NCI-H128 (cell line): Measurements from ENCODE around the gene ETF1.

ENCODE experiments used
- DNase-seq: peaks from one replicate; lab custom pipeline; 2025; ENCODE audit not compliant: unreplicated experiment; lab: John Stamatoyannopoulos, UW

The ETF1 gene

DNA sequence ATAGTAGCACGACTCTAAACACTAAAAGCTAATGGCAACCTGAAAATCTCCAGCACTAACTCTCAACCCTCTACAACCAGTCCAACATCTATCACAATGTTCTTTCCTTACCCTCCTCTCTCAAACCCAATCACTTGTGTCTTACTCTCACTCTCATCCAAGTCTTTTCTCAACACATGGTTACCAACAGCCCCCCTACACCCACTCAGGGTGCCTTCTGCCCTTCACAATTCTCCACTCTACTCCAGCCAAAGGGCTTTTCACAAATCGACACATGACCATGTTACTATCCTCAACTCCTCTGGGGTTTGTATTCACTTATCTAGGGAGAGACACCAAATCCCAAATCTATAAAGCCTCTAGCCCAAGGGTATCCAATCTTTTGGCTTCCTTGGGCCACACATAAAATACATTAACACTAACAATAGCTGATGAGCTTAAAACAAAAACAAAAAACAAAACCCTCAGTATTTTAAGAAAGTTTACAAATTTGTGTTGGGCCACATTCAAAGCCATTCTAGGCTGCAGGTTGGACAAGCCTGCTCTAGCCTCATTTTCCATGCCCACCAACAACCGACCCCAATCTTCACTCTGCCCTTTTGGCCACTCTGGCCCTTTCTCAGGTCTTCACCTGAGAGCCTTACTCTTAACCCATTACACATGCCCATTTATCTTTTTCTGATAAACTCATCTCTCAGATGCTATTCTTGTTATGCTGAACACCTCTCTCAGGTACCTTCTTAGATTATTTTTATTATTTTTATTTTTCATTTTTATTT lies 20.5 kb upstream of the ETF1 start:
- no peak for DNase-seq

- no peak for DNase-seq
Observed at GRCh38 chr5:138560971-138561370, 17.9 kb upstream of the ETF1 start.

- no peak for DNase-seq
Observed at GRCh38 chr5:138559937-138560336, 16.9 kb upstream of the ETF1 start.

GRCh38 chr5:138557677-138558076 lies 14.6 kb upstream of the ETF1 start:
- DNase-seq, result no peak

DNA sequence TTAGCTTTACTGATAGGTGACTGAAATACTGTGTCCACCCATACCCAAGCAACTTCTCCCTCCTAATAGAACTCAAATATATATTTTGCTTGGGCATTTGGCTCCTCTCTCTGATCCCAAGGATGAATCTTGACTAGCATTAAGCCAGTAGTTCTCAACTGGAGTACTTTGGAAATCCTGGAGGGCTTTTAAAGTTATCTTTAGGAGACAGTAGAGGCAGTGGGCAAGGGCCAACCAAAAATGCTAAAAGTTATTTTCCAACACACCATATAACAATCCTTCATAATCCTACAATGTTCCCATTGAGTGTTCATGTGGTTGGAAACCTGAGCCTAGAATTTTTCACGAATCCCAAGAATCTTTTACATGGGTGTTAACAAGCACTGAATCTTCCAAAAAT lies 11.1 kb upstream of the ETF1 start:
- no peak for DNase-seq

- DNase-seq, result no peak
Observed at GRCh38 chr5:138553437-138554095, 10.5 kb upstream of the ETF1 start.

DNA sequence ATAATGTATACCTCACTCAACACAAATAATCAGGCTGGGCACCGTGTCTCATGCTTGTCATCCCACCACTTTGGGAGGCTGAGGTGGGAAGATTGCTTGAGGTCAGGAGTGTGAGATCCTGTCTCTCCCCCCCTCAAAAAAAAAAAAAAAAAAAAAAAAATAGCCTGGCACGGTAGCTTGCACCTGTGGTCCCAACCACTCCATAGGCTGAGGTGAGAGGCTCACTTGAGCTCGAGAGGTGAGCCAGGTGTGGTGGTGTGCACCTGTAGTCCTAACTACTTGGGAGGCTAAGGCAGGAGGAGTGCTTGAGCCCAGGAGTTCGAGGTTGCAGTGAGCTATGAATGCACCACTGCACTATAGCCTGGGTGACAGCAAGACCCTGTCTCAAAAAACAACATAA lies 9.6 kb upstream of the ETF1 start:
- DNase-seq, result no peak

DNA sequence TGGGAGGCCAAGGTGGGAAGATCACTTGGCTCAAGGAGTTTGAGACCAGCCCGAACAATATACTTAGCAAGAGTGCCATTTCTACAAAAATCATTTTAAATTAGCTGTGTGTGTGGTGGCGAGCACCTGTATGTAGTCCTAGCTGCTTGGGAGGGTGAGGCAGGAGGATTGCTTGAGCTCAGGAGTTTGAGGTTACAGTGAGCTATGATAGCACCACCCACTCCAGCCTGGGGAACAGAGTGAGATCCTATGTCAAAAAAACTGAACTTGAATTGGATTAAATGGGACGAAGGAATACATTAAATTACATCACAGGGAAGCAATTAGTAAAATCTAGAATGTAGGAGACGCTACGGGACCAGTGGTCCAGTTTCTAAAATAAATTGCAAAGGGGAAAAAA lies 6.4 kb upstream of the ETF1 start:
- no peak for DNase-seq

DNA sequence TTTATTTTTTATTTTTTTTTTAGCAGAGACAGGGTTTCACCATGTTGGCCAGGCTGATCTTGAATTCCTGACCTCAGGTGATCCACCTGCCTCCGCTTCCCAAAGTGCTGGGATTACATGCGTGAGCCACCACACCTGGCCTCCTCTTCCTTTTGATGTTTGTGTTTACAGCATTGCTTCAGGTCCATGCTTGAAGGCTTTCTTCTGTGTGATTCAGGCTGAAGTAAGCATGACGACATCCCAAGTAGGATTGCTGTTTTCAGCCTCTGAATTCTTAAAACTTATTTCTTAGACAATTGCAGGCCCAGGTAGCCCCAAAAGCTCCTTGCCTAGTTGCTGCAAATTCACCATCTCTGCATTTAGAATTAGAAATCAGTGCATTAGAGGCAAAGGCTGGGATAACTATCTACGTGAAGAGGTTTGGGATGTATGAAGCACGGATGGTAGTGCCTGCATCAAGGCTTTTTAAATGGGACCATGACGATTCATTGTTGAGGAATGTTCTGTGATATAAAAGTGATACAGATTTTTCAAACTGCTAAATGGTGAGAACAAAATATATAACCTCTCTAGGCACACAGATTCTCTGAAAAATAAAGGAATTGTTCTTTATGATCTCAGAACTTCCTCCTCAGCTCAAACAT lies 3.0 kb upstream of the ETF1 start:
- no peak for DNase-seq

- DNase-seq, result no peak
Observed at GRCh38 chr5:138544181-138545134, 1.4 kb upstream of the ETF1 start.

DNA sequence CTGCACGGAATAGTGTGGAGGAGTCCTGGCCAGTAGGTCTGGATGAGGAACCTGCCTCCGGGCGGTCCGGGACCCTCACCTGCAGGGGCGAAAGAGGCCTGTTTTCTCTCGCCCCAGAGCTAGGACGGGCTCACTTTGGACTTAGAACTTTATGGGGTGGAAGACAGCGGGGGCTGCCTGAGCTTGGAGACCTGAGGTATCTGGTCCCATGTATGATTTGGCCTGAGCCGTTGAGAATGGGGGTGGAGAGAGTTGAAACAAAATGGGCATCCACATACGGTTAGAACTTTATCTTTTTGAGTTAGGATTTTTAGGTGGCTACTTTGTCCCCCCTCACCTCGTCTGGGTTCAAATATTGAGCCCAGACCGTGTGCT lies 681 bp upstream of the ETF1 start:
- DNase-seq, result no peak

GRCh38 chr5:138542180-138542955 lies 668 bp downstream of the ETF1 start:
- DNase-seq, result no peak

DNA sequence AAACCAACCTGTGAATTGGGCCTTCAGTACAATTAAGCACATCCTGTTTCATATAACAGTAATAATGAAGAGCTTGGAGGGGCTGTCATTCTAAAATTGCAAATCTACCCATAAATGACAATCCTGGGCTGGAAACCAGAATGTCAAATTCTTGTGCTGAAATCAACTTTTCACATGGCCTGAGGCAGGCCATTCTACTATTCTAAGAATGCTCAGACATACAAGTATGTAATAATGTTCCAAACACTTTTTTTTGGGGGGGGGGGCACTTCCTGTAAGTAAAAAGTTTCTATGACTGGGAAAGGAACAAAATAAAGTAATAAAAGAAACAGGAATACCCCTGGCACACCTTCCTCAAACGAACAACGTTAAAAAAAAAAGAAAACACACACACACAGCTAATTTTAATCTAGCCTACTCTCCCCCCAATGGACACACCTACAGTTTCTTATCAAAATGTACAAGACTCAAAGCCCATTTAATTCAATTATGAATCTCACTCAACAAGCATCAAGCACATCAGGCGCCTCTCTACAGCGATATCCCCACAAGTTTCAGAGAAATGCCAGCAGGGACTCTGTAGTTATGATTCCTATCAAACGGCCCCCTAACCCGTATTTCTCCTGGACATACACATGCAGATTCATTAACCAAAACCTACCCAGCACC lies 1.4 kb downstream of the ETF1 start:
- DNase-seq, result no peak

- DNase-seq, result no peak
Observed at GRCh38 chr5:138539791-138540190, 3.2 kb downstream of the ETF1 start.

GRCh38 chr5:138538943-138539627 lies 4.0 kb downstream of the ETF1 start:
- DNase-seq, result no peak

GRCh38 chr5:138536665-138537315 lies 6.2 kb downstream of the ETF1 start:
- DNase-seq, result no peak

DNA sequence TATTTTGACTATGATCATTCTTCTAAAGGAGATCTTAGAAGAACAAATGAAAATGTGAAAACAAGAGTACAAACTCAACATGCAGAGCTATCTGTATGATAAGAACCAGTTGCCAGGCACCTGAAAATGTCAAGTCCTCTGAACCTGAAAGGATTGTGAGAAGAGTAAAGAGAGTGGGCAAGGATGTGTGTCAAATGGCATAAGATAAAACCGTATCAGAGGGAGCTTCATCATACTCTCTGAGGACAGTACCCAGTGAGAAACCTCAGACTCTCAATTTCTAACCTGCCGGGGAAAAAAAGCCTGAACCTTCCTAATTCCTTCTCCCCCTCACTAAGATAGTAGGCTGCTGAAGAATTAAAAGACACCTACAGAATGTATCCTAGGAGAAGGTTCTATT lies 6.8 kb downstream of the ETF1 start:
- no peak for DNase-seq

DNA sequence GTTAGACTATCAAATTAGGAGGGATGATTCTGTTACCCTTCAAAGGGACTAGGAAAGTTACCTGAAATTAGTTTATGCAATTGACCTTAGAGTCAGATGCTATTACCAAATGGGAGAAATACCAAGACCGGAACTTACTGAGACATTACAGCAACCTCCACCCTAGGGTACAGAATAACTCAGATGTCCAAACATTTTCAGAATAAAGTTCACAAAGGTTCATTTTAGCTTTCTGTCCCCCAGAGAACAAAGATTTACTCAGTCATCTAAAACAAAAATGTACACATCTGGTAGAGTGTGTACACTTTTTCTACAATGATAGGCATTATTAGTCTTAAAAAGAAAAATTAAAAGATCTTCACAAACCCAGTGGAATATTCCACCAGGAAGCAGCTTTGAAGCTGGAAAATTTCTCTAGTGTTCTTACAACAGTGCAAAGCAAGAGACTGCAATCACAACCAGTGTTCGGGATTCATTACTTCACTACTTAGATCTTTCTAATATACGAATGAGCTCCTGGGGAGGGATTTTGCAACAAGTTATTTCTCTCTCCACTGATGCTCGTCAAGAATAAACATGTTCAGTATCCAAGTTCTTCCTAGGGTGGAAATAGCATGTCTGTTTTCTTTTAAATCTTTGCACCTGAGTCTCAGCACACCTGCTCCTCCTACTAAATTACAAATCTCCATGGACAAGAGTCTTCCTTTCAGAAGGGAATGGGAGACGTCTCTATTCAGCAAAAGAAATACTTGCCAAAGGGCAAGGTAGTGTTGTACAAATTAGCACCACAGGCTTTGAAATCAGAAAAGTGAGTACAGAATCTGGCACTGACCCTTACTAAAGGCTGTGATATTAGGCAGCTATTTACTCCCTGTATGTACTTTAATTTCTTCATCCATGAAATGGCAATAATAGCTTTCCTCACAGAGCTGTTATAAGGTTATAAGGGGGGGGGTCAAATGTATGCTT lies 8.8 kb downstream of the ETF1 start:
- no peak for DNase-seq
